GM12891 (cell line): Measurements from ENCODE around the gene ZNF791.

Experiments
- PAX5 ChIP-seq: IDR thresholded peaks from 2 replicates; pipeline ENCODE4 v1.6.1; 2011; ENCODE audit warnings: low read length, moderate library complexity, mild to moderate bottlenecking; ENCODE audit not compliant: insufficient read depth, severe bottlenecking
- POLR2A ChIP-seq: IDR thresholded peaks from 2 replicates; pipeline ENCODE4 v1.6.1; 2011; ENCODE audit warnings: low read depth, low read length, control low read depth
- POLR2AphosphoS5 ChIP-seq: IDR thresholded peaks from 2 replicates; pipeline ENCODE4 v1.6.1; 2011; ENCODE audit warnings: low read depth, low read length, control low read depth
- POU2F2 ChIP-seq: IDR thresholded peaks from 2 replicates; pipeline ENCODE4 v1.6.1; 2011; ENCODE audit warnings: low read depth, mild to moderate bottlenecking, control low read depth, low read length, moderate library complexity
- SPI1 ChIP-seq: IDR thresholded peaks from 2 replicates; pipeline ENCODE4 v1.6.1; 2011; ENCODE audit warnings: low read depth, low read length, control low read depth
- TAF1 ChIP-seq: IDR thresholded peaks from 2 replicates; pipeline ENCODE4 v1.6.1; 2011; ENCODE audit warnings: low read depth, low read length, control low read depth

DNA sequence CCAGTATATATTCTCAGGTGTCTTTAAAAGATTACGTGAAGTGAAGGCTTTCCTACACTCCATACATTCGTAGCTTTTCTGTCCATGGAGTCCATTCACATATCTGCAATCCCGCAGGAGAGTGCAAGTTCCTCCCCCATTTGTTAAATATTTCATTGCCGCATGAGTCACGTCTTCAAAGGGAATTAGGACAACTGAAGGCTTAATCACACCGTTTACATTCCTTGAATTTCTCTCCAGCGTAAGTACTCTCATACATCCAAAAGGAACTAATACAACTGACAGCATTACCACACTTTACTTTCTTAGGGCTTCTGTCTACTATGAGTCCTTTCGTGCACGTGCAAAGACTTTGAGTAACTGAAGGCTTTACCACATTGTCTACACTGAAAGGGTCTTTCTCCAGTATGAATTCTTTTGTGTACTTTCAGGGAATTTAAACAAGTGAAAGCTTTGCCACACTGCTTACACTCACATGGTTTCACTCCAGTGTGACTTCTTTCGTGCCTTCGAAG, 30.5 kb upstream of the ZNF791 start:
- TF ChIP-seq POLR2AphosphoS5: no peak
- TF ChIP-seq POLR2A: no peak
- TF ChIP-seq SPI1: no peak
- no peak for TF ChIP-seq POU2F2
- no peak for TF ChIP-seq TAF1
- no peak for TF ChIP-seq PAX5
